Activated B cell treated with CpG ODN at 0.5 μM for 24 hours (primary cell): ENCODE measurements around the gene MRPL49. TPM values are rescaled to one million over a fixed set of nuclear protein-coding genes. Genes with fewer than 3 reads are reported as not detected.

Experiments used
- ATAC-seq: fragments of 200-7000 bp; cut with Tn5 transposase; one replicate; pipeline ENCODE4 v1.10.0; 2021; ENCODE audit warnings: low read depth, mild to moderate bottlenecking, moderate library complexity
- CTCF ChIA-PET: fragments of 350-600 bp; sonication (Branson Sonifier 250); formaldehyde crosslinking; loops from one replicate; lab custom pipeline; 2021; ENCODE audit warnings: antibody characterized with exemption; lab: Charles Lee
- POLR2A ChIA-PET: fragments of 350-600 bp; sonication (Branson Sonifier 250); formaldehyde crosslinking; loops from one replicate; lab custom pipeline; 2021; ENCODE audit warnings: antibody characterized with exemption; lab: Charles Lee
- DNase-seq: peaks from one replicate; pipeline ENCODE4 v3.0.0; 2022
- H3K27ac Mint-ChIP-seq: one replicate; pipeline ENCODE4 v1.8.0; 2020; ENCODE audit warnings: mixed read lengths
- H3K27me3 Mint-ChIP-seq: one replicate; pipeline ENCODE4 v1.8.0; 2021; ENCODE audit warnings: mixed read lengths
- H3K36me3 Mint-ChIP-seq: one replicate; pipeline ENCODE4 v1.8.0; 2021; ENCODE audit warnings: low read depth, mixed read lengths
- H3K4me1 Mint-ChIP-seq: one replicate; pipeline ENCODE4 v1.8.0; 2021; ENCODE audit warnings: mixed read lengths
- H3K4me3 Mint-ChIP-seq: one replicate; pipeline ENCODE4 v1.8.0; 2020; ENCODE audit warnings: mild to moderate bottlenecking, mixed read lengths
- H3K9me3 Mint-ChIP-seq: one replicate; pipeline ENCODE4 v1.8.0; 2020; ENCODE audit warnings: mixed read lengths
- intact Hi-C: fragments of 100-400 bp; cut with micrococcal nuclease; formaldehyde crosslinking; loops from one replicate; pipeline ENCODE4 v1.15.1; 2024
- total RNA-seq: library from RNA; stranded (reverse); gene quantifications from 2 replicates; pipeline ENCODE4 v1.2.3, GENCODE V29; 2022
- TF ChIP-seq, protein P1 (sequence below): fragments of 200-600 bp; IDR thresholded peaks from one replicate; pipeline ENCODE4 v1.8.0; 2022; ENCODE audit warnings: antibody characterized with exemption, mild to moderate bottlenecking

The MRPL49 gene
- total RNA-seq, 1 donor from 2014 or later, result 60.0 TPM

DNA sequence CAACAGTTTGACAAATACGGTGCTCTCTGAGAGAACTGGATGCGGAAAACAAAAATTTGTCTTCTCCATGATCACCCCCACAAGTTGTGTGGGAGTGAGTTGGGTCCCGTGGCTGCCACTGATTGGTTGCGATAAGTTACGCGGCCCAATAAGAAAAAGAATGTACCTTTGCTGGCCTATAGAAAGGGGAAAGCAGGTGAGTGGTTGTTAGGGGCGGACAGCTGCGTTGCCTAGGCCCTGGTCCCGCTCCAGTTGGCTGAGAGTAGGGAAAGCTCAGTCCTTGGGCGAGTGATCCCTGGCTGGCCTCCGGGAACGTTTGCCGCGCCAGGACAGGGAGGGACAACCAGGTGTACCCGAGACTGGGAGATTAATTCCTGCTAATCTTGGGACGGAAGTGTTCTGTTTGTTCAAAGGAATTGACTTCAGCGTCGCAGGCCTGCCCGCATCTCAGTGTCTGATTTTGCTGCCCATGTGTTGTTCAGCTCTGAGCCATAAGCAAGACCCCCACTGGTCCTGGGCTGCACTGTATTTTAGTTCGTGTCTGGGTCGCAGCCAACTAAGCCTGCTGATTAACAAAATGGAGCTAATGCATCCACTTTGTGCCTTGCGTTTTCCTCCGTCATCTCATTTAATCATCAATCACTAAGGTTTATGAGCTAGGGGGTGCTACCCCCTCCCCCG, 13.0 kb downstream of the MRPL49 start:
- intact Hi-C loops, result loop anchor here (5.0 kb wide), 3 partner anchors 197 to 437 kb away; partner anchors contain the start of genes DPF2, FAM89B, SF1 and ZNRD2
- CTCF ChIA-PET, result interaction anchor here (0.7 to 8.6 kb wide), 7 partner anchors 10 to 685 kb away, joined by 3 to 54 read pairs (median 3); partner anchors contain the start of genes ARL2, CAPN1, FAU and MRPL49
- POLR2A ChIA-PET, result interaction anchor here (0.5 to 13.5 kb wide), 49 partner anchors 9 to 1345 kb away, joined by 3 to 546 read pairs (median 4); partner anchors contain the start of genes ARL2, CAPN1, CCDC85B and DPF2
- TF ChIP-seq, protein P1, sequence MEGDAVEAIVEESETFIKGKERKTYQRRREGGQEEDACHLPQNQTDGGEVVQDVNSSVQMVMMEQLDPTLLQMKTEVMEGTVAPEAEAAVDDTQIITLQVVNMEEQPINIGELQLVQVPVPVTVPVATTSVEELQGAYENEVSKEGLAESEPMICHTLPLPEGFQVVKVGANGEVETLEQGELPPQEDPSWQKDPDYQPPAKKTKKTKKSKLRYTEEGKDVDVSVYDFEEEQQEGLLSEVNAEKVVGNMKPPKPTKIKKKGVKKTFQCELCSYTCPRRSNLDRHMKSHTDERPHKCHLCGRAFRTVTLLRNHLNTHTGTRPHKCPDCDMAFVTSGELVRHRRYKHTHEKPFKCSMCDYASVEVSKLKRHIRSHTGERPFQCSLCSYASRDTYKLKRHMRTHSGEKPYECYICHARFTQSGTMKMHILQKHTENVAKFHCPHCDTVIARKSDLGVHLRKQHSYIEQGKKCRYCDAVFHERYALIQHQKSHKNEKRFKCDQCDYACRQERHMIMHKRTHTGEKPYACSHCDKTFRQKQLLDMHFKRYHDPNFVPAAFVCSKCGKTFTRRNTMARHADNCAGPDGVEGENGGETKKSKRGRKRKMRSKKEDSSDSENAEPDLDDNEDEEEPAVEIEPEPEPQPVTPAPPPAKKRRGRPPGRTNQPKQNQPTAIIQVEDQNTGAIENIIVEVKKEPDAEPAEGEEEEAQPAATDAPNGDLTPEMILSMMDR, result no peak
- DNase-seq (peak; percentile 62), ATAC-seq (peak; percentile 60)
- peak overlapping the region; percentile 99 for H3K4me3 Mint-ChIP-seq
- peaks cover 49% of the 10 kb centered on the region for H3K36me3 Mint-ChIP-seq
- H3K9me3 Mint-ChIP-seq, result no peaks in the 10 kb centered on the region
- peaks cover 59% of the 10 kb centered on the region for H3K4me1 Mint-ChIP-seq
- H3K27ac Mint-ChIP-seq, result peak overlapping the region; percentile 99
- H3K27me3 Mint-ChIP-seq, result no peaks in the 10 kb centered on the region

DNA sequence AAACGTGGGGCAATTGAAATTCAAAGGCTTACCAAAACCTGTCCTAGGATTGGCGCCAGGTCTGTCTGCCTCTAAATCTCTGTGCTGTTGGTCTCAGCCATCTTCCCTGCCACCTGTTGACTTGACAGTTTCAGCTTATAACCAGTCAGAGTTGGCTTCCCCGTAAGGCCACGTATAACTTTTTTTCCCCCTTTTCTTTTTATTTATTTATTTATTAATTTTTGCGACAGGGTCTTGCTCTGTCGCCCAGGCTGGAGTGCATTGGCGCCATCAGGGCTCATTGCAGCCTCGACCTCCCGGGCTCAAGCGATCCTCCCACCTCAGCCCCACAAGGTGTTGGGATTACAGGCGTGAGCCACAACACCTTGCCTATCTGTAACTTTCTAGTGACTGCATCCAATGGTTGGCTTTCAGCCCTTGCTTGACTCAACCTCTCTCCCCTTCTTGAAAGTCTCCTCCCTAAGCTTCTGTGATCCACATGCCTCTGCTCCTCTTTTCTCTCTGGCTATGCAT, 13.6 kb downstream of the MRPL49 start:
- Mint-ChIP-seq H3K27ac (peak overlapping the region; percentile 99), H3K4me1 (peaks cover 53% of the 10 kb centered on the region), H3K27me3 (no peaks in the 10 kb centered on the region), H3K9me3 (no peaks in the 10 kb centered on the region), H3K4me3 (peak overlapping the region; percentile 99), H3K36me3 (peaks cover 44% of the 10 kb centered on the region)
- TF ChIP-seq, protein P1, result no peak
- ChIA-PET POLR2A (interaction anchor here (0.5 to 13.5 kb wide), 42 partner anchors 8 to 1344 kb away, joined by 3 to 546 read pairs (median 4); partner anchors contain the start of genes ARL2, CAPN1, CCDC85B and DPF2), CTCF (interaction anchor here (0.7 to 8.6 kb wide), 7 partner anchors 11 to 686 kb away, joined by 3 to 54 read pairs (median 3); partner anchors contain the start of genes ARL2, CAPN1, FAU and MRPL49)
- DNase-seq, result no peak
- ATAC-seq, result no peak
- intact Hi-C loops, result no loop called here

DNA sequence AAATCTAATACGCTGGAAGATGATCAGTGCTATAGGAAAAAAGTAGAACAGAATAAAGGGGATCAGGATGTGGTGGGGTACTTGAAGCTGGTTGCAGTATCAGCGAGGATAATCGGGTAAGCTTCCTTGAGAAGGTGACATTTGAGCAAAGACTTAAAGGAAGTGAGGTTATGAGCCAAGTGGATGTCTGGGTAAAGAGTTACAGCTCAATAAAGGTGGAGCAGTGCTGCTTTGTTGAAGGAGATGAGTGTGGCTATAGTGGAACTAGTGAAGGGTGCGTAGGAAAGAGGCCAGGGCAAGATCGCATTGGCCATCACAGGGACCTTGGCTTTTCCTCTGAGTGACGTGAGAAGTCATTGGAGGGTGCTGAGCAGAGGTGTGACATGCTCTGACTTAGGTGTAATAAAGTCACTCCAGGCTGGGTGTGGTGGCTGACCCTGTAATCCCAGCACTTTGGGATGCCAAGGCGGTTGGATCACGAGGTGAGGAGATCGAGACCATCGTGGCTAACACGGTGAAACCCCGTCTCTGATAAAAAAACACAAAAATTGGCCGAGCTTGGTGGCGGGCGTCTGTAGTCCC, 14.5 kb downstream of the MRPL49 start:
- no peak for ATAC-seq
- POLR2A ChIA-PET, result interaction anchor here (2.3 to 13.5 kb wide), 4 partner anchors 15 to 125 kb away, joined by 8 to 546 read pairs (median 89); partner anchors contain the start of genes CAPN1, FAU, MRPL49 and POLA2
- peak overlapping the region; percentile 99 for H3K27ac Mint-ChIP-seq
- H3K4me3 Mint-ChIP-seq, result no peak overlapping the region
- TF ChIP-seq, protein P1, result no peak
- peaks cover 49% of the 10 kb centered on the region for H3K4me1 Mint-ChIP-seq
- no peak for DNase-seq
- intact Hi-C loops, result no loop called here
- no peaks in the 10 kb centered on the region for H3K27me3 Mint-ChIP-seq
- H3K9me3 Mint-ChIP-seq, result no peaks in the 10 kb centered on the region
- CTCF ChIA-PET, result no interaction called here
- H3K36me3 Mint-ChIP-seq, result peaks cover 35% of the 10 kb centered on the region

DNA sequence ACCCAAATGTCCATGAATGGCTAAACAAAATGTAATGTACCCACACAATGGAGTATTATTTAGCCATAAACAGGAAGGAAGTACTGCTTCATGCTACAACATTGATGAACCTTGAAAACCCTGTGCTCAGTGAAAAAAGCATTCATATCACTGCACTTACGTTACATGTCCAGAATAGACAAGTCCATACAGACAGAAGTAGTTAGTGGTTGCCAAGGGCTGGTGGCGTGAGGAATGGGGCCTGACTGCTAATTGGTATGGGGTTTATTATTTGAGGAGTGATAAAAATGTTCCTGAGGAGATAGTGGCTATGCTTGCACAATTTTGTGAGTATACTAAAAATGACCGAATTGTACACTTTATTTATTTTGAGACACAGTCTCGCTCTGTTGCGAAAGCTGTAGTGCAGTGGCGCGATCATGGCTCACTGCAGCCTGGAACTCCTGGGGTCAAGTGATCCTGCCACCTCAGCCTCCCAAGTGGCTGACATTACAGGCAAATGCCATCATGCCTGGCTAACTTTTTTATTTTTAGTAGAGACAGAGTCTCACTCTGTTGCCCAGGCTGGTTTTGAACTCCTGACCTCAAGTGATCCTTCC, 19.9 kb downstream of the MRPL49 start:
- DNase-seq (no peak), ATAC-seq (no peak)
- no peaks in the 10 kb centered on the region for H3K9me3 Mint-ChIP-seq
- H3K4me3 Mint-ChIP-seq, result no peak overlapping the region
- H3K27me3 Mint-ChIP-seq, result no peaks in the 10 kb centered on the region
- intact Hi-C loops, result no loop called here
- H3K36me3 Mint-ChIP-seq, result no peaks in the 10 kb centered on the region
- TF ChIP-seq, protein P1, result no peak
- H3K4me1 Mint-ChIP-seq, result peaks cover 40% of the 10 kb centered on the region
- ChIA-PET POLR2A (no interaction called here), CTCF (no interaction called here)
- H3K27ac Mint-ChIP-seq, result no peak overlapping the region
